GF-D8 (cell line): ENCODE data around the gene TDO2.
A peak's percentile ranks its signal among the peaks of the same experiment; 100 is the strongest.
"Not testable (repeated sequence)": the region's sequence is repeated elsewhere in the genome, so short reads cannot be mapped to it uniquely, and the experiment has no call there.

Source experiments
- DNase-seq: peaks from one replicate; lab custom pipeline; 2025; lab: John Stamatoyannopoulos, UW

Gene TDO2

GRCh38 chr4:155903453-155903852 lies at the start of gene TDO2:
Gene TDO2 (plus strand): TSS chr4:155903696. CDS start chr4:155903759, 63 bp downstream.
- DNase-seq, result no peak

- DNase-seq, result no peak
Observed at GRCh38 chr4:155854582-155855226, 48.8 kb upstream of the TDO2 start.

- DNase-seq, result no peak
Observed at GRCh38 chr4:155855897-155856296, 47.6 kb upstream of the TDO2 start.

- DNase-seq, result no peak
Observed at GRCh38 chr4:155866177-155866576, 37.3 kb upstream of the TDO2 start, which contains the start of gene ASIC5. Gene ASIC5 (minus strand): TSS chr4:155866277. CDS start chr4:155866226, 51 bp downstream.

- DNase-seq, result no peak
Observed at GRCh38 chr4:155875878-155876277, 27.6 kb upstream of the TDO2 start.

- DNase-seq, result no peak
Observed at GRCh38 chr4:155877971-155878370, 25.5 kb upstream of the TDO2 start.

GRCh38 chr4:155878611-155879010 lies 24.9 kb upstream of the TDO2 start:
- no peak for DNase-seq

GRCh38 chr4:155879767-155880166 lies 23.7 kb upstream of the TDO2 start:
- no peak for DNase-seq

- no peak for DNase-seq
Observed at GRCh38 chr4:155881555-155881954, 21.9 kb upstream of the TDO2 start.

- no peak for DNase-seq
Observed at GRCh38 chr4:155883895-155884294, 19.6 kb upstream of the TDO2 start.

- no peak for DNase-seq
Observed at GRCh38 chr4:155885666-155886065, 17.8 kb upstream of the TDO2 start.

- no peak for DNase-seq
Observed at GRCh38 chr4:155887045-155887444, 16.5 kb upstream of the TDO2 start.

GRCh38 chr4:155887847-155888570 lies 15.5 kb upstream of the TDO2 start:
- DNase-seq, result no peak

- peak; percentile 22 for DNase-seq
Observed at GRCh38 chr4:155889031-155889793, 14.3 kb upstream of the TDO2 start.

- DNase-seq, result no peak
Observed at GRCh38 chr4:155889946-155890345, 13.6 kb upstream of the TDO2 start.

- DNase-seq, result no peak
Observed at GRCh38 chr4:155891058-155891457, 12.4 kb upstream of the TDO2 start.

GRCh38 chr4:155898371-155898770 lies 5.1 kb upstream of the TDO2 start:
- not testable (repeated sequence) for DNase-seq

GRCh38 chr4:155899891-155900290 lies 3.6 kb upstream of the TDO2 start:
- no peak for DNase-seq

GRCh38 chr4:155900381-155900780 lies 3.1 kb upstream of the TDO2 start:
- DNase-seq, result no peak

- DNase-seq, result no peak
Observed at GRCh38 chr4:155901013-155901412, 2.5 kb upstream of the TDO2 start.

- no peak for DNase-seq
Observed at GRCh38 chr4:155904331-155904730, 835 bp downstream of the TDO2 start.

- no peak for DNase-seq
Observed at GRCh38 chr4:155906554-155907247, 3.2 kb downstream of the TDO2 start.
